ENCODE results near the gene NCMAP.

The NCMAP gene

DNA sequence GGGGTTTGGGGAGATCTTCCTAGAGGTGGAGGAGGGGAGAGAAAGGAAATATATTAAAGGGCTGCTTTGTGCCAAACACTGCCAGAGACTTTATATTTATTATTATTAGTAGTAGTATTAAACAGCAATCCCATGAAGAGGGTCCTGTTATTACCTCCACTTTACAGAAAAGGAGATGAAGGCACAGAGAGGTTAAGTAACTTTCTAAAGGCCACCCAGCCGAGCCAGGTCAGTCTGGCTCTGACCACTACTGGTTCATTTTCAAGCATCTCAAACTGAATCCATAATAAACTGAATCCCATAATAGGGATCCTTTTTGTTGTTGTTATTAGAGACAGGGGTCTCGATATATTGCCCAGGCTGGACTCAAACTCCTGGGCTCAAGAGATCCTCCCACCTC, 12.6 kb downstream of the NCMAP start:
- H3K9me3 ChIP-seq (ENCODE audit: control insufficient read depth, low read length): no peaks in the 10 kb centered on the region
- H3K4me3 ChIP-seq (ENCODE audit: insufficient read depth, low read depth, low read length): no peak overlapping the region
- H3K36me3 ChIP-seq (ENCODE audit: control insufficient read depth, insufficient read depth, low read length): no peaks in the 10 kb centered on the region
- H3K4me1 ChIP-seq (ENCODE audit: control insufficient read depth, insufficient read depth, low read length): no peaks in the 10 kb centered on the region
- WGBS, 2 experiments: 75 to 92% methylated on average over 1 to 2 of the region's 2 CpGs
- H3K27me3 ChIP-seq (ENCODE audit: control insufficient read depth, insufficient read depth, low read length, poor library complexity, severe bottlenecking): no peaks in the 10 kb centered on the region
- H3K27ac ChIP-seq (ENCODE audit: insufficient read depth, low read depth, low read length, poor library complexity, severe bottlenecking): no peak overlapping the region

DNA sequence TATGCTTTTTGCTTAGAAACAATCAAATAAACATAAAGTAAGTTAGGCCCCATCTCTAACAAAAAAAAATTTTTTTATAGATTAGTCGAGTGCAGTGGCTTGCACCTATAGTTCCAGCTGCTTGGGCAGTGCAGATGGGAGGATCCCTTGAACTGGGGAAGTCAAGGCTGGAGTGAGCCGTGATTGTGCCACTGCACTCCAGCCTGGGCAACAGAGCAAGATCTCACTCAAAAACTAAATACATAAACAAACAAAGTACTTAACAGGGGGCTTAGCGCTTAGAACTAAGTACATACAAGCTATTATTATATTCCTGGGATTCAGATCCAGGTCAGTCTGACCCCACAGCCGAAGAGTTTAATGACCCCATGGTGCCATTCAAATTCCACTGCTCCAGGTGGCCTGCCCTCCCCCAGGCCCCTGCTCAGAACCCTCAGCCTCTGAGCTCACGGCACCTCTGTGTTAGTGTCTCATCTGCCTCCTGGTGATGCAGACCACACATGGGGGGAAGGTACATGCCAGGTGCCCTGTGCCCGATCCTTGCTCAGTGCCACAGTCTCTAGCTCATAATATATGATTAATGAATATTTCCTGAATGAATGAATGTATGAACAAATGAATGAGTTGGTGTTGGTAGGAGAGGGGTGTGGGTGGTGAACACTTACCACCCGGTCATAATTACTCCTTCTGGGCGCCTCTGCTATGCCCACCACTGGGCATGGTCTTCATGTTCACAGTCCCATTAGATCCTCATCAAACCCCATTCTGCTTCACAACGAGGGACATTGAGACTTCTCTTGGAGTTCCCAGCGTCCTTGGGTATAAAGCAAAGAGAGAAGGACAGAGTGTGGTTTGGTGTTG, 14.6 kb downstream of the NCMAP start:
- H3K4me1 ChIP-seq (ENCODE audit: control insufficient read depth, insufficient read depth, low read length): no peaks in the 10 kb centered on the region
- H3K36me3 ChIP-seq (ENCODE audit: control insufficient read depth, insufficient read depth, low read length): no peaks in the 10 kb centered on the region
- 85% methylated on average over 9 to 10 of the region's 10 CpGs for WGBS, 2 experiments
- H3K27ac ChIP-seq (ENCODE audit: insufficient read depth, low read depth, low read length, poor library complexity, severe bottlenecking): no peak overlapping the region
- no peaks in the 10 kb centered on the region for H3K27me3 ChIP-seq (ENCODE audit: control insufficient read depth, insufficient read depth, low read length, poor library complexity, severe bottlenecking)
- H3K4me3 ChIP-seq (ENCODE audit: insufficient read depth, low read depth, low read length): no peak overlapping the region
- H3K9me3 ChIP-seq (ENCODE audit: control insufficient read depth, low read length): no peaks in the 10 kb centered on the region

- Histone ChIP-seq H3K4me3 (ENCODE audit: insufficient read depth, low read depth, low read length) (no peak overlapping the region), H3K9me3 (ENCODE audit: control insufficient read depth, low read length) (no peaks in the 10 kb centered on the region), H3K36me3 (ENCODE audit: control insufficient read depth, insufficient read depth, low read length) (no peaks in the 10 kb centered on the region), H3K27ac (ENCODE audit: insufficient read depth, low read depth, low read length, poor library complexity, severe bottlenecking) (no peak overlapping the region), H3K27me3 (ENCODE audit: control insufficient read depth, insufficient read depth, low read length, poor library complexity, severe bottlenecking) (no peaks in the 10 kb centered on the region), H3K4me1 (ENCODE audit: control insufficient read depth, insufficient read depth, low read length) (no peaks in the 10 kb centered on the region)
- 90 to 96% methylated on average over 9 of the region's 9 CpGs for WGBS, 2 experiments
Observed at GRCh38 chr1:24572301-24572700, 16.4 kb downstream of the NCMAP start.

- WGBS, 2 experiments: 67 to 70% methylated on average over 13 to 14 of the region's 14 CpGs
- H3K27ac ChIP-seq (ENCODE audit: insufficient read depth, low read depth, low read length, poor library complexity, severe bottlenecking): no peak overlapping the region
- no peaks in the 10 kb centered on the region for H3K27me3 ChIP-seq (ENCODE audit: control insufficient read depth, insufficient read depth, low read length, poor library complexity, severe bottlenecking)
Observed at GRCh38 chr1:24575905-24576587, 20.2 kb downstream of the NCMAP start.

GRCh38 chr1:24578846-24579245, 23.0 kb downstream of the NCMAP start:
- WGBS, 2 experiments: 85 to 94% methylated on average over 6 to 7 of the region's 7 CpGs
- Histone ChIP-seq H3K4me1 (ENCODE audit: control insufficient read depth, insufficient read depth, low read length) (no peaks in the 10 kb centered on the region), H3K36me3 (ENCODE audit: control insufficient read depth, insufficient read depth, low read length) (no peaks in the 10 kb centered on the region), H3K27me3 (ENCODE audit: control insufficient read depth, insufficient read depth, low read length, poor library complexity, severe bottlenecking) (no peaks in the 10 kb centered on the region), H3K4me3 (ENCODE audit: insufficient read depth, low read depth, low read length) (no peak overlapping the region), H3K9me3 (ENCODE audit: control insufficient read depth, low read length) (no peaks in the 10 kb centered on the region), H3K27ac (ENCODE audit: insufficient read depth, low read depth, low read length, poor library complexity, severe bottlenecking) (no peak overlapping the region)

More at GRCh38 chr1:24575905-24576587, 20.2 kb downstream of the NCMAP start:
- no peaks in the 10 kb centered on the region for H3K9me3 ChIP-seq (ENCODE audit: control insufficient read depth, low read length)
- H3K36me3 ChIP-seq (ENCODE audit: control insufficient read depth, insufficient read depth, low read length): no peaks in the 10 kb centered on the region
- H3K4me1 ChIP-seq (ENCODE audit: control insufficient read depth, insufficient read depth, low read length): no peaks in the 10 kb centered on the region
- H3K4me3 ChIP-seq (ENCODE audit: insufficient read depth, low read depth, low read length): no peak overlapping the region

GRCh38 chr1:24580756-24581155, 24.9 kb downstream of the NCMAP start:
- Histone ChIP-seq H3K4me3 (ENCODE audit: insufficient read depth, low read depth, low read length) (no peak overlapping the region), H3K9me3 (ENCODE audit: control insufficient read depth, low read length) (no peaks in the 10 kb centered on the region), H3K36me3 (ENCODE audit: control insufficient read depth, insufficient read depth, low read length) (no peaks in the 10 kb centered on the region), H3K4me1 (ENCODE audit: control insufficient read depth, insufficient read depth, low read length) (no peaks in the 10 kb centered on the region), H3K27me3 (ENCODE audit: control insufficient read depth, insufficient read depth, low read length, poor library complexity, severe bottlenecking) (peaks cover 4% of the 10 kb centered on the region), H3K27ac (ENCODE audit: insufficient read depth, low read depth, low read length, poor library complexity, severe bottlenecking) (no peak overlapping the region)
- WGBS, 2 experiments: 78 to 84% methylated on average over 10 of the region's 10 CpGs

GRCh38 chr1:24584171-24584647, 28.3 kb downstream of the NCMAP start:
- 88 to 92% methylated on average over 6 of the region's 6 CpGs for WGBS, 2 experiments
- Histone ChIP-seq H3K36me3 (ENCODE audit: control insufficient read depth, insufficient read depth, low read length) (no peaks in the 10 kb centered on the region), H3K9me3 (ENCODE audit: control insufficient read depth, low read length) (no peaks in the 10 kb centered on the region), H3K4me1 (ENCODE audit: control insufficient read depth, insufficient read depth, low read length) (no peaks in the 10 kb centered on the region), H3K4me3 (ENCODE audit: insufficient read depth, low read depth, low read length) (no peak overlapping the region), H3K27me3 (ENCODE audit: control insufficient read depth, insufficient read depth, low read length, poor library complexity, severe bottlenecking) (peaks cover 4% of the 10 kb centered on the region), H3K27ac (ENCODE audit: insufficient read depth, low read depth, low read length, poor library complexity, severe bottlenecking) (no peak overlapping the region)

DNA sequence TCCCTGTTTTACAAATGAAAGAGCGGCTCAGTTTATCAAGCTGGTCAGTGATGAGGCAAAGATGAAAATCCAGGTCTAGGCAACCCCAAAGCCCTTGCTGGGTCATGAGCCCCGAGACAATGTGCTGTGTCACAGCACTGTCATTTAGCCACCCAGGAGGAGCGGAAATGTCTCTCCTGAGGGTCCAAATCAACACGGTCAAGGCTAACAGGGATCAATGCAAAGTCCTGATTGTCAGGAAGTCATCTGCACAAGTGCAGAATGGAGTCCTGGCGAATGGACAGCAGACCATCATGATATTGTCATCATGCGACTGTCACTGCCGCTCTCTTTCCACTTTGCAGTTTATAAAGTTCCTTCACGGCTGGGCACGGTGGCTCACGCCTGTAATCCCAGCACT, 30.2 kb downstream of the NCMAP start:
- 88% methylated on average over 10 of the region's 10 CpGs for WGBS, 2 experiments
- Histone ChIP-seq H3K36me3 (ENCODE audit: control insufficient read depth, insufficient read depth, low read length) (no peaks in the 10 kb centered on the region), H3K4me1 (ENCODE audit: control insufficient read depth, insufficient read depth, low read length) (no peaks in the 10 kb centered on the region), H3K27ac (ENCODE audit: insufficient read depth, low read depth, low read length, poor library complexity, severe bottlenecking) (no peak overlapping the region), H3K4me3 (ENCODE audit: insufficient read depth, low read depth, low read length) (no peak overlapping the region), H3K9me3 (ENCODE audit: control insufficient read depth, low read length) (no peaks in the 10 kb centered on the region), H3K27me3 (ENCODE audit: control insufficient read depth, insufficient read depth, low read length, poor library complexity, severe bottlenecking) (peaks cover 4% of the 10 kb centered on the region)

- 33 to 37% methylated on average over 9 of the region's 9 CpGs for WGBS, 2 experiments
- H3K4me3 ChIP-seq (ENCODE audit: insufficient read depth, low read depth, low read length): no peak overlapping the region
- H3K9me3 ChIP-seq (ENCODE audit: control insufficient read depth, low read length): no peaks in the 10 kb centered on the region
- H3K4me1 ChIP-seq (ENCODE audit: control insufficient read depth, insufficient read depth, low read length): no peaks in the 10 kb centered on the region
- peaks cover 4% of the 10 kb centered on the region for H3K27me3 ChIP-seq (ENCODE audit: control insufficient read depth, insufficient read depth, low read length, poor library complexity, severe bottlenecking)
- no peak overlapping the region for H3K27ac ChIP-seq (ENCODE audit: insufficient read depth, low read depth, low read length, poor library complexity, severe bottlenecking)
- H3K36me3 ChIP-seq (ENCODE audit: control insufficient read depth, insufficient read depth, low read length): no peaks in the 10 kb centered on the region
Observed at GRCh38 chr1:24586970-24587820, 31.3 kb downstream of the NCMAP start.

DNA sequence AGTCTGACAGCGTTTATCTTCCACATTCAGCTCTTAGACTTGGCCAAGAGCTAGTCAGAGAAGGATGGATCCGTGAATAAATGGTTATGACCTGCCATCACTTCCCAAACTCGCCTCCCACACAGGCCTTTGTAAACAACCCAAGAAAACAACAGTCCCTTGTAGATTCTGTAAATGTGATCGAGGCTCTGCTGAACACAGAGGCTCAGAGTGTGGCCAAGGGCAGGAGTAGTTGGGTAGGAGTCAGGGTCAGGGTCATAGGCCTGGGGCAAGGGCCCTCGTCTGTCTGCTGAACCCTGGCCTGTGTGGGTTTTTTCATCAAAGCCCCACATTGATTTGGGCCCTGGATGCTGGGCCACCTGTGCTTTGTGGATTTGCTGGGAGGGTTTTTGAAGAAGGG, 32.7 kb downstream of the NCMAP start:
- H3K9me3 ChIP-seq (ENCODE audit: control insufficient read depth, low read length): no peaks in the 10 kb centered on the region
- 86 to 90% methylated on average over 5 of the region's 5 CpGs for WGBS, 2 experiments

More for the DNA sequence above, 32.7 kb downstream of the NCMAP start:
- Histone ChIP-seq H3K27ac (ENCODE audit: insufficient read depth, low read depth, low read length, poor library complexity, severe bottlenecking) (no peak overlapping the region), H3K4me1 (ENCODE audit: control insufficient read depth, insufficient read depth, low read length) (no peaks in the 10 kb centered on the region), H3K4me3 (ENCODE audit: insufficient read depth, low read depth, low read length) (no peak overlapping the region), H3K36me3 (ENCODE audit: control insufficient read depth, insufficient read depth, low read length) (no peaks in the 10 kb centered on the region), H3K27me3 (ENCODE audit: control insufficient read depth, insufficient read depth, low read length, poor library complexity, severe bottlenecking) (peaks cover 4% of the 10 kb centered on the region)
